ENCODE data around the gene PEX16.
"Not testable (repeated sequence)": the region's sequence is repeated elsewhere in the genome, so short reads cannot be mapped to it uniquely, and the experiment has no call there.

Gene PEX16

GRCh38 chr11:45918331-45918941 is 759 bp upstream of the PEX16 start:
- peak; percentile 80 to 82 (median 81) for DNase-seq

GRCh38 chr11:45917286-45917622 is 423 bp downstream of the PEX16 start:
- no peak for DNase-seq

GRCh38 chr11:45915446-45915845 is 2.2 kb downstream of the PEX16 start:
- no peak for DNase-seq

GRCh38 chr11:45913942-45914635 is 3.6 kb downstream of the PEX16 start:
- DNase-seq, result no peak

- no peak for DNase-seq
Observed at GRCh38 chr11:45913514-45913913, 4.2 kb downstream of the PEX16 start.

GRCh38 chr11:45910623-45911022 is 7.1 kb downstream of the PEX16 start:
- DNase-seq, result no peak

- DNase-seq, result no peak
Observed at GRCh38 chr11:45909594-45910475, 7.8 kb downstream of the PEX16 start.

- no peak for DNase-seq
Observed at GRCh38 chr11:45907911-45908370, 9.7 kb downstream of the PEX16 start.

- DNase-seq, result no peak
Observed at GRCh38 chr11:45906965-45907611, 10.6 kb downstream of the PEX16 start, which contains the start of gene FREY1. FREY1 (minus strand) TSS chr11:45907271; CDS start chr11:45907245, 26 bp downstream.

- no peak for DNase-seq
Observed at GRCh38 chr11:45906096-45906682, 11.5 kb downstream of the PEX16 start.

GRCh38 chr11:45905576-45905975 is 12.1 kb downstream of the PEX16 start:
- not testable (repeated sequence) for DNase-seq

GRCh38 chr11:45905095-45905494 is 12.6 kb downstream of the PEX16 start:
- no peak for DNase-seq

GRCh38 chr11:45904309-45904915 is 13.3 kb downstream of the PEX16 start:
- no peak for DNase-seq

- DNase-seq, result no peak
Observed at GRCh38 chr11:45902452-45903380, 15.0 kb downstream of the PEX16 start.

GRCh38 chr11:45901626-45902025 is 16.1 kb downstream of the PEX16 start:
- DNase-seq, result no peak

- peak in 1 of 3 experiments; percentile 36 for DNase-seq
Observed at GRCh38 chr11:45900916-45901617, 16.6 kb downstream of the PEX16 start.

GRCh38 chr11:45900175-45900800 is 17.4 kb downstream of the PEX16 start:
- peak in 2 of 3 experiments; percentile 38 to 55 for DNase-seq

- peak; percentile 93 to 96 (median 93) for DNase-seq
Observed at GRCh38 chr11:45899448-45900174, 18.1 kb downstream of the PEX16 start.

- no peak for DNase-seq
Observed at GRCh38 chr11:45899086-45899447, 18.6 kb downstream of the PEX16 start.

All from NCI-H1417 (cell line).